K562 (cell line): Measurements from ENCODE around the gene NLK. TPM values are rescaled to one million over a fixed set of nuclear protein-coding genes. Genes with fewer than 3 reads are reported as not detected.

ENCODE experiments used
- ATAC-seq: fragments of 200-7000 bp; cut with Tn5 transposase; 3 replicates; pipeline ENCODE4 v1.9.1; 2020; ENCODE audit warnings: moderate library complexity
- BruUV-seq: library from RNA; stranded (reverse); fragments of 400-500 nt; replicated peaks from 2 replicates; lab custom pipeline; 2021; lab: Mats Ljungman, UMichigan
- CTCF ChIA-PET: fragments of 300-600 bp; formaldehyde crosslinking; extraction: SDS; loops from one replicate; lab custom pipeline; 2021; ENCODE audit warnings: low intra/inter-chr PET ratio; lab: Yijun Ruan, JAX
- POLR2A ChIA-PET: fragments of 300-600, 350-650 bp; sonication (Branson Sonifier 250); formaldehyde crosslinking; extraction: SDS; loops from one replicate; lab custom pipeline; 2021; ENCODE audit warnings: antibody characterized with exemption, inconsistent platforms; lab: Yijun Ruan, JAX
- DNase-seq, 4 experiments: peaks; one replicate each; pipeline versions ENCODE4 v3.0.0 to v3.0.0-alpha.2; 2011 to 2018; ENCODE audit warnings: low spot score in 3 of 4, mixed read lengths in 3 of 4; ENCODE audit errors: extremely low read depth in 1 of 4
- FAIRE-seq: peaks from 2 replicates; lab custom pipeline; 2011; peaks lifted over from hg19 to GRCh38; lab: Jason Lieb, UNC
- H2AFZ ChIP-seq: 2 replicates; pipeline ENCODE4 v1.6.0; 2011; ENCODE audit warnings: low read depth, low read length, control low read depth, inconsistent platforms
- H3K27ac ChIP-seq: fragments of 200-600 bp; 3 replicates; pipeline ENCODE4 v1.8.0; 2011; ENCODE audit warnings: low read depth, mild to moderate bottlenecking, control low read depth, inconsistent platforms, low read length, moderate library complexity, mixed read lengths; ENCODE audit errors: extremely low read depth
- H3K27me3 ChIP-seq, 2 experiments: fragments of 300-600 bp in 1 of 2; 2 replicates in 1 of 2; 3 replicates in 1 of 2; pipeline versions ENCODE4 v1.6.0 to v1.8.0; 2011; ENCODE audit warnings: inconsistent platforms in 2 of 2, low read length in 2 of 2, mild to moderate bottlenecking in 1 of 2, mixed read lengths in 1 of 2, moderate library complexity in 1 of 2; ENCODE audit not compliant: control insufficient read depth in 2 of 2, insufficient read depth in 2 of 2
- H3K36me3 ChIP-seq: fragments of 300-600 bp; 3 replicates; pipeline ENCODE4 v1.8.0; 2011; ENCODE audit warnings: mild to moderate bottlenecking, low read length, inconsistent platforms; ENCODE audit not compliant: control insufficient read depth, insufficient read depth
- H3K4me1 ChIP-seq, 2 experiments: fragments of 200-600 bp in 1 of 2; replicated peaks in 1 of 2; 2 replicates in 1 of 2; 3 replicates in 1 of 2; pipeline versions ENCODE4 v1.5.1 to v1.8.0; 2011; ENCODE audit warnings: inconsistent platforms in 2 of 2, low read length in 2 of 2, mild to moderate bottlenecking in 1 of 2, mixed read lengths in 1 of 2, moderate library complexity in 1 of 2; ENCODE audit not compliant: control insufficient read depth in 2 of 2, insufficient read depth in 2 of 2
- H3K4me2 ChIP-seq: 2 replicates; pipeline ENCODE4 v1.6.1; 2011; ENCODE audit warnings: low read length, control low read depth, inconsistent platforms, mixed read lengths; ENCODE audit not compliant: insufficient read depth
- H3K4me3 ChIP-seq: fragments of 200-600 bp; sonication (generic), shearing (Covaris generic); 2 replicates; pipeline ENCODE4 v1.5.1; 2016; ENCODE audit warnings: control low read depth, inconsistent platforms
- H3K79me2 ChIP-seq: fragments of 200-600 bp; 3 replicates; pipeline ENCODE4 v1.8.0; 2011; ENCODE audit warnings: low read length, inconsistent platforms; ENCODE audit not compliant: control insufficient read depth, insufficient read depth
- H3K9ac ChIP-seq, 2 experiments: 2 replicates each; pipeline versions ENCODE4 v1.6.0 to v1.6.1; 2011; ENCODE audit warnings: low read depth in 2 of 2, low read length in 2 of 2, control low read depth in 1 of 2, inconsistent platforms in 1 of 2, mild to moderate bottlenecking in 1 of 2, mixed read lengths in 1 of 2; ENCODE audit not compliant: insufficient read depth in 1 of 2
- H3K9me1 ChIP-seq: one replicate; pipeline ENCODE4 v1.6.0; 2011; ENCODE audit warnings: inconsistent platforms, mild to moderate bottlenecking, low read length, moderate library complexity; ENCODE audit not compliant: control insufficient read depth, insufficient read depth
- H3K9me3 ChIP-seq: replicated peaks from 2 replicates; pipeline ENCODE4 v1.5.1; 2011; ENCODE audit warnings: low read depth, low read length, inconsistent platforms; ENCODE audit not compliant: control insufficient read depth, insufficient read depth
- H4K20me1 ChIP-seq: replicated peaks from 2 replicates; pipeline ENCODE4 v1.6.1; 2011; ENCODE audit warnings: low read length, inconsistent platforms, mixed read lengths; ENCODE audit not compliant: control insufficient read depth, insufficient read depth
- CBX2 ChIP-seq: fragments of 200-600 bp; sonication (generic); IDR thresholded peaks from one replicate; pipeline ENCODE4 v1.6.1; 2012; ENCODE audit warnings: mild to moderate bottlenecking, low read length, inconsistent platforms; ENCODE audit not compliant: insufficient read depth, poor library complexity, severe bottlenecking
- HDAC1 ChIP-seq, 2 experiments: fragments of 450-650 bp; IDR thresholded peaks; 2 replicates each; pipeline ENCODE4 v1.6.1; 2016 to 2017; ENCODE audit warnings: inconsistent platforms in 1 of 2, mild to moderate bottlenecking in 1 of 2, moderate library complexity in 1 of 2
- HMG20A ChIP-seq: fragments of 450-650 bp; formaldehyde crosslinking; conservative IDR thresholded peaks from 2 replicates; pipeline ENCODE4 v1.4.0; 2020; ENCODE audit warnings: mild to moderate bottlenecking, mixed read lengths
- KDM1A ChIP-seq, 2 experiments: fragments of 450-650 bp; IDR thresholded peaks; 2 replicates each; pipeline ENCODE4 v1.6.1; 2016; ENCODE audit warnings: mild to moderate bottlenecking in 2 of 2
- MAFG ChIP-seq: fragments of 450-650 bp; conservative IDR thresholded peaks from 2 replicates; pipeline ENCODE4 v1.6.1; 2016; ENCODE audit warnings: missing genetic modification characterization, missing compliant biosample characterization
- PHTF2 ChIP-seq: fragments of 250-450 bp; sonication (Bioruptor Pico); IDR thresholded peaks from 2 replicates; pipeline ENCODE4 v1.5.0; 2021; ENCODE audit warnings: mild to moderate bottlenecking
- RHOXF2B ChIP-seq: fragments of 250-450 bp; sonication (Bioruptor Pico); conservative IDR thresholded peaks from 2 replicates; pipeline ENCODE4 v1.5.1; 2021
- RUNX1 ChIP-seq: sonication (generic); IDR thresholded peaks from 2 replicates; pipeline ENCODE4 v1.6.1; 2016; ENCODE audit warnings: antibody characterized with exemption, low read depth
- SIN3B ChIP-seq: fragments of 450-650 bp; IDR thresholded peaks from 2 replicates; pipeline ENCODE4 v1.6.1; 2017; ENCODE audit warnings: low read depth, mild to moderate bottlenecking, moderate library complexity
- SREBF2 ChIP-seq: sonication (generic); formaldehyde crosslinking; IDR thresholded peaks from 2 replicates; pipeline ENCODE4 v1.4.0; 2020; ENCODE audit warnings: mild to moderate bottlenecking, missing genetic modification reagents
- TSHZ1 ChIP-seq: fragments of 250-450 bp; sonication (Bioruptor Pico); IDR thresholded peaks from 2 replicates; pipeline ENCODE4 v1.4.0; 2020; ENCODE audit warnings: mild to moderate bottlenecking, moderate library complexity
- ZKSCAN3 ChIP-seq: fragments of 250-450 bp; sonication (Bioruptor Pico); IDR thresholded peaks from 2 replicates; pipeline ENCODE4 v1.4.0; 2020
- ZNF75A ChIP-seq: fragments of 450-650 bp; formaldehyde crosslinking; IDR thresholded peaks from 2 replicates; pipeline ENCODE4 v1.4.0; 2020; ENCODE audit warnings: mild to moderate bottlenecking
- WGBS: fragments of 100-300 bp; shearing (Covaris generic); methylation state at CpG from one replicate; pipeline ENCODE4 v1.1.6; 2016; ENCODE audit warnings: low coverage, mixed read lengths; ENCODE audit not compliant: insufficient coverage; ENCODE audit errors: missing lambda C conversion rate; 5-methylcytosine and 5-hydroxymethylcytosine counted together
- in situ Hi-C: fragments of 300-500 bp; cut with MboI; formaldehyde crosslinking; loops from 4 replicates; pipeline ENCODE4 v1.15.0; 2018; ENCODE audit warnings: inconsistent platforms, mixed read lengths
- intact Hi-C: fragments of 100-400 bp; cut with micrococcal nuclease; formaldehyde crosslinking; loops from 2 replicates; pipeline ENCODE4 v1.14.2; 2022
- polyA plus RNA-seq, 8 experiments: library from polyadenylated mRNA; depleted of rRNA in 4 of 8; stranded (reverse) in 5 of 8; unstranded in 3 of 8; fragments of >200 nt; fragmentation: Nextera tagmentation in 2 of 8; fragmentation: Illumina TruSeq in 1 of 8; extraction: Ambion mirVana in 2 of 8; extraction: Trizol in 1 of 8; gene quantifications; 2 replicates each; pipeline versions ENCODE4 v1.2.1 to v1.2.3, GENCODE V29; 2011 to 2014; ENCODE audit warnings: inconsistent platforms in 1 of 8, missing spikeins in 1 of 8
- total RNA-seq, 7 experiments: library from RNA; depleted of rRNA in 6 of 7; stranded (reverse); fragments of >200 nt in 6 of 7; fragmentation: Illumina TruSeq in 2 of 7; extraction: Trizol in 2 of 7; gene quantifications; 2 replicates each; pipeline versions ENCODE4 v1.2.1 to v1.2.3, GENCODE V29; 2011 to 2021; ENCODE audit warnings: low replicate concordance in 1 of 7

The NLK gene
- total and polyA plus RNA-seq, 9 of the 15 experiments (the other 6 are each of a cell fraction or from before 2014, with no cell fraction given) = 10.9 to 59.6 (median 26.7) TPM

- no peak for FAIRE-seq
- TF ChIP-seq HMG20A (CRISPR knock-in tag) = no peak
- TF ChIP-seq MAFG (tag) = no peak
- no peak for TF ChIP-seq HDAC1 (IDR thresholded peaks at IDR 0.05)
- TF ChIP-seq CBX2 = no peak
- TF ChIP-seq RUNX1 = no peak
- no peak for TF ChIP-seq TSHZ1 (CRISPR knock-in tag)
- no peak for TF ChIP-seq ZNF75A (CRISPR knock-in tag)
- no peak for TF ChIP-seq RHOXF2B
- TF ChIP-seq SIN3B = no peak
- TF ChIP-seq KDM1A (IDR thresholded peaks at IDR 0.05) = no peak
- no peak for TF ChIP-seq ZKSCAN3 (CRISPR knock-in tag)
- TF ChIP-seq PHTF2 (CRISPR knock-in tag) = no peak
- no peak for TF ChIP-seq SREBF2 (CRISPR knock-in tag)
- TF ChIP-seq, all 486 proteins: peak for 0
- H2AFZ ChIP-seq = no peak overlapping the region
- H3K27me3 ChIP-seq = no peaks in the 10 kb centered on the region
- H3K4me1 ChIP-seq = no peaks in the 10 kb centered on the region; a peak in 2 of 5 replicates
- CTCF ChIA-PET = no interaction called here
- 83% methylated on average over 1 of the region's 1 CpG for WGBS
- no peak overlapping the region for H3K9ac ChIP-seq
- no peak overlapping the region for H3K27ac ChIP-seq
- intact Hi-C loops = no loop called here
- in situ Hi-C loops = no loop called here
- H4K20me1 ChIP-seq = no peaks in the 10 kb centered on the region
- no peaks in the 10 kb centered on the region for H3K9me3 ChIP-seq
- peaks cover 25% of the 10 kb centered on the region for H3K36me3 ChIP-seq
- no peak overlapping the region for H3K4me3 ChIP-seq
- no peak for ATAC-seq
- peaks cover 2% of the 10 kb centered on the region; the same call in 1 of the 3 replicates for H3K79me2 ChIP-seq
- H3K4me2 ChIP-seq = no peak overlapping the region
- no peaks in the 10 kb centered on the region for H3K9me1 ChIP-seq
- no TSS peak for BruUV-seq
- DNase-seq = no peak
- POLR2A ChIA-PET = no interaction called here
Measured at GRCh38 chr17:28124962-28125361, 82.5 kb downstream of the NLK start.
